ENCODE data around the gene ABHD16A.

- TF ChIP-seq, protein P1, sequence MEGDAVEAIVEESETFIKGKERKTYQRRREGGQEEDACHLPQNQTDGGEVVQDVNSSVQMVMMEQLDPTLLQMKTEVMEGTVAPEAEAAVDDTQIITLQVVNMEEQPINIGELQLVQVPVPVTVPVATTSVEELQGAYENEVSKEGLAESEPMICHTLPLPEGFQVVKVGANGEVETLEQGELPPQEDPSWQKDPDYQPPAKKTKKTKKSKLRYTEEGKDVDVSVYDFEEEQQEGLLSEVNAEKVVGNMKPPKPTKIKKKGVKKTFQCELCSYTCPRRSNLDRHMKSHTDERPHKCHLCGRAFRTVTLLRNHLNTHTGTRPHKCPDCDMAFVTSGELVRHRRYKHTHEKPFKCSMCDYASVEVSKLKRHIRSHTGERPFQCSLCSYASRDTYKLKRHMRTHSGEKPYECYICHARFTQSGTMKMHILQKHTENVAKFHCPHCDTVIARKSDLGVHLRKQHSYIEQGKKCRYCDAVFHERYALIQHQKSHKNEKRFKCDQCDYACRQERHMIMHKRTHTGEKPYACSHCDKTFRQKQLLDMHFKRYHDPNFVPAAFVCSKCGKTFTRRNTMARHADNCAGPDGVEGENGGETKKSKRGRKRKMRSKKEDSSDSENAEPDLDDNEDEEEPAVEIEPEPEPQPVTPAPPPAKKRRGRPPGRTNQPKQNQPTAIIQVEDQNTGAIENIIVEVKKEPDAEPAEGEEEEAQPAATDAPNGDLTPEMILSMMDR (IDR thresholded peaks at IDR 0.05 in 4 of 5, conservative IDR thresholded peaks at IDR 0.05 in 1 of 5) = no peak
- TF ChIP-seq POLR2A (IDR thresholded peaks at IDR 0.05) = no peak
Observed at GRCh38 chr6:31752739-31753319, 49.7 kb upstream of the ABHD16A start.
